HepG2 (cell line): ENCODE results near the gene BBOF1. TPM values are rescaled to one million over a fixed set of nuclear protein-coding genes. Genes with fewer than 3 reads are reported as not detected.
A peak's percentile ranks its signal among the peaks of the same experiment; 100 is the strongest.

Experiments
- ESRRA ChIP-seq: sonication (generic); formaldehyde crosslinking; IDR thresholded peaks from 2 replicates; pipeline ENCODE4 v1.5.1; 2020; ENCODE audit warnings: mild to moderate bottlenecking, low read depth, missing genetic modification reagents
- KLF13 ChIP-seq: sonication (generic); formaldehyde crosslinking; IDR thresholded peaks from 2 replicates; pipeline ENCODE4 v1.4.0; 2020; ENCODE audit warnings: mild to moderate bottlenecking, missing genetic modification reagents
- KMT2A ChIP-seq: sonication (generic); formaldehyde crosslinking; IDR thresholded peaks from 2 replicates; pipeline ENCODE4 v1.4.0; 2020; ENCODE audit warnings: missing genetic modification reagents
- NCOA1 ChIP-seq: sonication (generic); formaldehyde crosslinking; IDR thresholded peaks from 2 replicates; pipeline ENCODE4 v1.9.0; 2021; ENCODE audit warnings: missing genetic modification reagents
- NFE2L1 ChIP-seq: sonication (generic); formaldehyde crosslinking; IDR thresholded peaks from 2 replicates; pipeline ENCODE4 v1.4.0; 2020; ENCODE audit warnings: missing genetic modification reagents, mild to moderate bottlenecking, borderline replicate concordance
- NFKB2 ChIP-seq: sonication (generic); formaldehyde crosslinking; IDR thresholded peaks from 2 replicates; pipeline ENCODE4 v1.4.0; 2020; ENCODE audit warnings: missing genetic modification reagents, borderline replicate concordance
- NFYC ChIP-seq: IDR thresholded peaks from 2 replicates; pipeline ENCODE4 v1.6.1; 2016; ENCODE audit warnings: missing genetic modification reagents, missing compliant biosample characterization
- ONECUT2 ChIP-seq: sonication (generic); formaldehyde crosslinking; IDR thresholded peaks from 2 replicates; pipeline ENCODE4 v1.4.0; 2020; ENCODE audit warnings: missing genetic modification reagents
- POLR2A ChIP-seq, 2 experiments: IDR thresholded peaks; 2 replicates each; pipeline ENCODE4 v1.6.1; 2011; ENCODE audit warnings: low read depth in 2 of 2, low read length in 2 of 2, mild to moderate bottlenecking in 1 of 2, moderate library complexity in 1 of 2; ENCODE audit not compliant: insufficient read depth in 1 of 2
- RAD51 ChIP-seq: fragments of 450-650 bp; IDR thresholded peaks from 2 replicates; pipeline ENCODE4 v1.6.1; 2016; ENCODE audit warnings: borderline replicate concordance
- SYNCRIP ChIP-seq: fragments of 200-400 bp; formaldehyde crosslinking; IDR thresholded peaks from 2 replicates; pipeline ENCODE4 v1.6.1; 2018; ENCODE audit warnings: mild to moderate bottlenecking, low read depth, low read length; ENCODE audit not compliant: insufficient read depth
- ZFP36 ChIP-seq: fragments of 150-350 bp; IDR thresholded peaks from 2 replicates; pipeline ENCODE4 v1.6.1; 2018; ENCODE audit warnings: borderline replicate concordance, low read length, low read depth; ENCODE audit not compliant: partially characterized antibody
- ZNF17 ChIP-seq: sonication (generic); formaldehyde crosslinking; IDR thresholded peaks from 2 replicates; pipeline ENCODE4 v1.5.0; 2020; ENCODE audit warnings: mild to moderate bottlenecking, missing genetic modification reagents
- ZNF331 ChIP-seq: sonication (generic); formaldehyde crosslinking; IDR thresholded peaks from 2 replicates; pipeline ENCODE4 v1.4.0; 2020; ENCODE audit warnings: missing genetic modification reagents
- ZNF557 ChIP-seq: sonication (generic); formaldehyde crosslinking; IDR thresholded peaks from 2 replicates; pipeline ENCODE4 v1.4.0; 2020; ENCODE audit warnings: missing genetic modification reagents
- ZNF598 ChIP-seq: sonication (generic); formaldehyde crosslinking; IDR thresholded peaks from 2 replicates; pipeline ENCODE4 v1.5.1; 2020; ENCODE audit warnings: mild to moderate bottlenecking, missing genetic modification reagents, borderline replicate concordance
- ZNF670 ChIP-seq: sonication (generic); formaldehyde crosslinking; IDR thresholded peaks from 2 replicates; pipeline ENCODE4 v1.8.0; 2022; ENCODE audit warnings: mild to moderate bottlenecking, missing genetic modification reagents, borderline replicate concordance
- ZNF841 ChIP-seq: sonication (generic); formaldehyde crosslinking; IDR thresholded peaks from 2 replicates; pipeline ENCODE4 v1.8.1; 2023; ENCODE audit warnings: missing genetic modification reagents, borderline replicate concordance
- ZNF891 ChIP-seq: sonication (generic); formaldehyde crosslinking; IDR thresholded peaks from 2 replicates; pipeline ENCODE4 v1.5.0; 2020; ENCODE audit warnings: mild to moderate bottlenecking, missing genetic modification reagents
- polyA plus RNA-seq, 8 experiments: library from polyadenylated mRNA; depleted of rRNA in 3 of 8; stranded (reverse) in 7 of 8; unstranded in 1 of 8; fragments of >200 nt; fragmentation: Illumina TruSeq in 4 of 8; extraction: Trizol in 4 of 8; gene quantifications; 2 replicates each; pipeline versions ENCODE4 v1.2.1 to v1.2.3, GENCODE V29; 2011 to 2016; ENCODE audit warnings: low read depth in 4 of 8, missing spikeins in 1 of 8, mixed read lengths in 1 of 8; ENCODE audit not compliant: insufficient read depth in 1 of 8
- total RNA-seq, 5 experiments: library from RNA; depleted of rRNA; stranded (reverse); fragments of >200 nt; fragmentation: Illumina TruSeq; extraction: Trizol; gene quantifications; 2 replicates each; pipeline ENCODE4 v1.2.3, GENCODE V29; 2016; ENCODE audit warnings: low read depth in 1 of 5
- TF ChIP-seq, protein P1 (sequence below): sonication (generic); formaldehyde crosslinking; IDR thresholded peaks from 2 replicates; pipeline ENCODE4 v1.4.0; 2020; ENCODE audit warnings: missing genetic modification reagents
- TF ChIP-seq, protein P2 (sequence below): sonication (generic); formaldehyde crosslinking; IDR thresholded peaks from 2 replicates; pipeline ENCODE4 v1.8.0; 2022; ENCODE audit warnings: mild to moderate bottlenecking, missing genetic modification reagents; ENCODE audit not compliant: insufficient replicate concordance
- TF ChIP-seq, protein P3 (sequence below): IDR thresholded peaks from 2 replicates; pipeline ENCODE4 v1.4.0; 2020; ENCODE audit warnings: mild to moderate bottlenecking, missing genetic modification reagents

Gene BBOF1
- total and polyA plus RNA-seq, 2 of the 13 experiments (the other 11 are each of a cell fraction or from before 2014, with no cell fraction given) = 1.6 to 2.3 TPM

DNA sequence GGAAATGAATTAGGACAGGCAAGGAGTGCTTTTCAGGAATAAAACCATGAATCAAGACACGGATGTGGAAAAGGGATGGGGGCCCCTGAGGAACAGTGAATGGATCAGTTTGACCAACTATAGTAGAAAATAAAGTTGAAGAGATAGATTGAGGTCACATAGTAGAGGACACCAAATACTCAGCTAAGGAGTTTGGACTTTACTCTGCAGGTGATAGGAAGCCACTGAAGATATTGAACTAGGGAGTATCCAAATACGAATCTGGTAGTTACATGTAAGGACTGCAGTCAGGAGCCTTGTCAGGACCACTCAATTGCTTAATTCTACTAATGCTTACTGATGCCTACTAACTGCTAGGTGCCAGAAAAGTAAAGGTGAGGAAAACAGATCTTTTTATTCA lies 20.4 kb upstream of the BBOF1 start (continued):
- TF ChIP-seq ZNF841 (CRISPR knock-in tag) = no peak
- no peak for TF ChIP-seq ZFP36
- no peak for TF ChIP-seq KMT2A (CRISPR knock-in tag)
- TF ChIP-seq SYNCRIP = no peak
- peak; percentile 54; the same call in 1 of the 2 replicates for TF ChIP-seq ESRRA
- TF ChIP-seq ZNF598 (CRISPR knock-in tag) = no peak
- TF ChIP-seq, protein P1, sequence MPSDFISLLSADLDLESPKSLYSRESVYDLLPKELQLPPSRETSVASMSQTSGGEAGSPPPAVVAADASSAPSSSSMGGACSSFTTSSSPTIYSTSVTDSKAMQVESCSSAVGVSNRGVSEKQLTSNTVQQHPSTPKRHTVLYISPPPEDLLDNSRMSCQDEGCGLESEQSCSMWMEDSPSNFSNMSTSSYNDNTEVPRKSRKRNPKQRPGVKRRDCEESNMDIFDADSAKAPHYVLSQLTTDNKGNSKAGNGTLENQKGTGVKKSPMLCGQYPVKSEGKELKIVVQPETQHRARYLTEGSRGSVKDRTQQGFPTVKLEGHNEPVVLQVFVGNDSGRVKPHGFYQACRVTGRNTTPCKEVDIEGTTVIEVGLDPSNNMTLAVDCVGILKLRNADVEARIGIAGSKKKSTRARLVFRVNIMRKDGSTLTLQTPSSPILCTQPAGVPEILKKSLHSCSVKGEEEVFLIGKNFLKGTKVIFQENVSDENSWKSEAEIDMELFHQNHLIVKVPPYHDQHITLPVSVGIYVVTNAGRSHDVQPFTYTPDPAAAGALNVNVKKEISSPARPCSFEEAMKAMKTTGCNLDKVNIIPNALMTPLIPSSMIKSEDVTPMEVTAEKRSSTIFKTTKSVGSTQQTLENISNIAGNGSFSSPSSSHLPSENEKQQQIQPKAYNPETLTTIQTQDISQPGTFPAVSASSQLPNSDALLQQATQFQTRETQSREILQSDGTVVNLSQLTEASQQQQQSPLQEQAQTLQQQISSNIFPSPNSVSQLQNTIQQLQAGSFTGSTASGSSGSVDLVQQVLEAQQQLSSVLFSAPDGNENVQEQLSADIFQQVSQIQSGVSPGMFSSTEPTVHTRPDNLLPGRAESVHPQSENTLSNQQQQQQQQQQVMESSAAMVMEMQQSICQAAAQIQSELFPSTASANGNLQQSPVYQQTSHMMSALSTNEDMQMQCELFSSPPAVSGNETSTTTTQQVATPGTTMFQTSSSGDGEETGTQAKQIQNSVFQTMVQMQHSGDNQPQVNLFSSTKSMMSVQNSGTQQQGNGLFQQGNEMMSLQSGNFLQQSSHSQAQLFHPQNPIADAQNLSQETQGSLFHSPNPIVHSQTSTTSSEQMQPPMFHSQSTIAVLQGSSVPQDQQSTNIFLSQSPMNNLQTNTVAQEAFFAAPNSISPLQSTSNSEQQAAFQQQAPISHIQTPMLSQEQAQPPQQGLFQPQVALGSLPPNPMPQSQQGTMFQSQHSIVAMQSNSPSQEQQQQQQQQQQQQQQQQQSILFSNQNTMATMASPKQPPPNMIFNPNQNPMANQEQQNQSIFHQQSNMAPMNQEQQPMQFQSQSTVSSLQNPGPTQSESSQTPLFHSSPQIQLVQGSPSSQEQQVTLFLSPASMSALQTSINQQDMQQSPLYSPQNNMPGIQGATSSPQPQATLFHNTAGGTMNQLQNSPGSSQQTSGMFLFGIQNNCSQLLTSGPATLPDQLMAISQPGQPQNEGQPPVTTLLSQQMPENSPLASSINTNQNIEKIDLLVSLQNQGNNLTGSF (CRISPR knock-in tag) = no peak
- TF ChIP-seq, protein P2, sequence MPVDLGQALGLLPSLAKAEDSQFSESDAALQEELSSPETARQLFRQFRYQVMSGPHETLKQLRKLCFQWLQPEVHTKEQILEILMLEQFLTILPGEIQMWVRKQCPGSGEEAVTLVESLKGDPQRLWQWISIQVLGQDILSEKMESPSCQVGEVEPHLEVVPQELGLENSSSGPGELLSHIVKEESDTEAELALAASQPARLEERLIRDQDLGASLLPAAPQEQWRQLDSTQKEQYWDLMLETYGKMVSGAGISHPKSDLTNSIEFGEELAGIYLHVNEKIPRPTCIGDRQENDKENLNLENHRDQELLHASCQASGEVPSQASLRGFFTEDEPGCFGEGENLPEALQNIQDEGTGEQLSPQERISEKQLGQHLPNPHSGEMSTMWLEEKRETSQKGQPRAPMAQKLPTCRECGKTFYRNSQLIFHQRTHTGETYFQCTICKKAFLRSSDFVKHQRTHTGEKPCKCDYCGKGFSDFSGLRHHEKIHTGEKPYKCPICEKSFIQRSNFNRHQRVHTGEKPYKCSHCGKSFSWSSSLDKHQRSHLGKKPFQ (CRISPR knock-in tag) = no peak
- TF ChIP-seq POLR2A (IDR thresholded peaks at IDR 0.05; ENCODE audit: insufficient read depth in 1 of 2, low read depth in 2 of 2, low read length in 2 of 2) = 0 out of 4 replicates have a peak, but pooled peaks of 1 of the 2 experiments have one; percentile 17
- TF ChIP-seq ZNF331 (CRISPR knock-in tag) = no peak
- no peak for TF ChIP-seq ONECUT2 (CRISPR knock-in tag)
- no peak for TF ChIP-seq NFYC (CRISPR knock-in tag)
- no peak for TF ChIP-seq ZNF17 (CRISPR knock-in tag)
- TF ChIP-seq NCOA1 (CRISPR knock-in tag) = no peak
- no peak for TF ChIP-seq KLF13 (CRISPR knock-in tag)
- no peak for TF ChIP-seq ZNF557 (CRISPR knock-in tag)
- no peak for TF ChIP-seq RAD51
- TF ChIP-seq, protein P3, sequence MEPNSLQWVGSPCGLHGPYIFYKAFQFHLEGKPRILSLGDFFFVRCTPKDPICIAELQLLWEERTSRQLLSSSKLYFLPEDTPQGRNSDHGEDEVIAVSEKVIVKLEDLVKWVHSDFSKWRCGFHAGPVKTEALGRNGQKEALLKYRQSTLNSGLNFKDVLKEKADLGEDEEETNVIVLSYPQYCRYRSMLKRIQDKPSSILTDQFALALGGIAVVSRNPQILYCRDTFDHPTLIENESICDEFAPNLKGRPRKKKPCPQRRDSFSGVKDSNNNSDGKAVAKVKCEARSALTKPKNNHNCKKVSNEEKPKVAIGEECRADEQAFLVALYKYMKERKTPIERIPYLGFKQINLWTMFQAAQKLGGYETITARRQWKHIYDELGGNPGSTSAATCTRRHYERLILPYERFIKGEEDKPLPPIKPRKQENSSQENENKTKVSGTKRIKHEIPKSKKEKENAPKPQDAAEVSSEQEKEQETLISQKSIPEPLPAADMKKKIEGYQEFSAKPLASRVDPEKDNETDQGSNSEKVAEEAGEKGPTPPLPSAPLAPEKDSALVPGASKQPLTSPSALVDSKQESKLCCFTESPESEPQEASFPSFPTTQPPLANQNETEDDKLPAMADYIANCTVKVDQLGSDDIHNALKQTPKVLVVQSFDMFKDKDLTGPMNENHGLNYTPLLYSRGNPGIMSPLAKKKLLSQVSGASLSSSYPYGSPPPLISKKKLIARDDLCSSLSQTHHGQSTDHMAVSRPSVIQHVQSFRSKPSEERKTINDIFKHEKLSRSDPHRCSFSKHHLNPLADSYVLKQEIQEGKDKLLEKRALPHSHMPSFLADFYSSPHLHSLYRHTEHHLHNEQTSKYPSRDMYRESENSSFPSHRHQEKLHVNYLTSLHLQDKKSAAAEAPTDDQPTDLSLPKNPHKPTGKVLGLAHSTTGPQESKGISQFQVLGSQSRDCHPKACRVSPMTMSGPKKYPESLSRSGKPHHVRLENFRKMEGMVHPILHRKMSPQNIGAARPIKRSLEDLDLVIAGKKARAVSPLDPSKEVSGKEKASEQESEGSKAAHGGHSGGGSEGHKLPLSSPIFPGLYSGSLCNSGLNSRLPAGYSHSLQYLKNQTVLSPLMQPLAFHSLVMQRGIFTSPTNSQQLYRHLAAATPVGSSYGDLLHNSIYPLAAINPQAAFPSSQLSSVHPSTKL (CRISPR knock-in tag) = peak; percentile 45; the same call in 1 of the 2 replicates
- no peak for TF ChIP-seq ZNF891 (CRISPR knock-in tag)
- TF ChIP-seq NFE2L1 (CRISPR knock-in tag) = no peak
- no peak for TF ChIP-seq NFKB2 (CRISPR knock-in tag)
- no peak for TF ChIP-seq ZNF670 (CRISPR knock-in tag)
